Vagina (tissue), 2 donors: ENCODE results near the gene LRP2.

ENCODE experiments used
- POLR2A ChIP-seq, 2 donors: fragments of 450-650 bp; IDR thresholded peaks; one replicate each; pipeline ENCODE4 v1.6.1; 2017; ENCODE audit warnings: antibody characterized with exemption in 2 of 2, mild to moderate bottlenecking in 2 of 2, moderate library complexity in 2 of 2
- TF ChIP-seq, protein P1 (sequence below), 3 experiments: fragments of 450-650 bp in 2 of 3; fragments of 200-600 bp in 1 of 3; sonication (generic) in 1 of 3; IDR thresholded peaks; one replicate each; pipeline ENCODE4 v1.5.1; 2017 to 2019; ENCODE audit warnings: antibody characterized with exemption in 3 of 3, mild to moderate bottlenecking in 2 of 3, moderate library complexity in 2 of 3

DNA sequence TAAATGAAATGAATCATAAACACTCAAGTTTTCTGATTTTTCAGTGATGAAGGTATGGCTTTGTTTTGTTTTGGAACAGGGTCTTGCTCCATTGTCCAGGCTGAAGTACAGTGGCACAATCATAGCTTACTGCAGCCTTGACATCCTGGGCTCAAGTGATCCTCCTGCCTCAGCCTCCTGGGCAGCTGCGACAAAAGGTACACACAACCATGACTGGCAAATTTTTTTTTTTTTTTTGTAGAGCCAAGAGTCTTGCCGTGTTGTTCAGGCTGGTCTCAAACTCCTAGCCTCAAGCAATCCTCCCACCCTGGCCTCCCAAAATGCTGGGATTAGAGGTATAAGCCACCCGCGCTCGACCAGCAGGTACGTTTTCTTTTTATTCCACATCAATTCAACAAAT is 22.5 kb upstream of the LRP2 start:
- TF ChIP-seq POLR2A (IDR thresholded peaks at IDR 0.05), result no peak
- TF ChIP-seq, protein P1, sequence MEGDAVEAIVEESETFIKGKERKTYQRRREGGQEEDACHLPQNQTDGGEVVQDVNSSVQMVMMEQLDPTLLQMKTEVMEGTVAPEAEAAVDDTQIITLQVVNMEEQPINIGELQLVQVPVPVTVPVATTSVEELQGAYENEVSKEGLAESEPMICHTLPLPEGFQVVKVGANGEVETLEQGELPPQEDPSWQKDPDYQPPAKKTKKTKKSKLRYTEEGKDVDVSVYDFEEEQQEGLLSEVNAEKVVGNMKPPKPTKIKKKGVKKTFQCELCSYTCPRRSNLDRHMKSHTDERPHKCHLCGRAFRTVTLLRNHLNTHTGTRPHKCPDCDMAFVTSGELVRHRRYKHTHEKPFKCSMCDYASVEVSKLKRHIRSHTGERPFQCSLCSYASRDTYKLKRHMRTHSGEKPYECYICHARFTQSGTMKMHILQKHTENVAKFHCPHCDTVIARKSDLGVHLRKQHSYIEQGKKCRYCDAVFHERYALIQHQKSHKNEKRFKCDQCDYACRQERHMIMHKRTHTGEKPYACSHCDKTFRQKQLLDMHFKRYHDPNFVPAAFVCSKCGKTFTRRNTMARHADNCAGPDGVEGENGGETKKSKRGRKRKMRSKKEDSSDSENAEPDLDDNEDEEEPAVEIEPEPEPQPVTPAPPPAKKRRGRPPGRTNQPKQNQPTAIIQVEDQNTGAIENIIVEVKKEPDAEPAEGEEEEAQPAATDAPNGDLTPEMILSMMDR (IDR thresholded peaks at IDR 0.05), result no peak
